NB4 (cell line): ENCODE measurements around the gene C6.

Experiments
- DNase-seq: peaks from one replicate; pipeline ENCODE4 v3.0.0; 2010; ENCODE audit warnings: low read depth
- H3K4me3 ChIP-seq: one replicate; pipeline ENCODE4 v1.5.1; 2011; ENCODE audit warnings: mild to moderate bottlenecking, low read depth, low read length, moderate library complexity
- MYC ChIP-seq: IDR thresholded peaks from 2 replicates; pipeline ENCODE4 v1.6.1; 2011; ENCODE audit warnings: low read depth, low read length
- POLR2A ChIP-seq: IDR thresholded peaks from 2 replicates; pipeline ENCODE4 v1.6.1; 2011; ENCODE audit warnings: mild to moderate bottlenecking; ENCODE audit not compliant: insufficient read length; ENCODE audit errors: extremely low read depth
- TF ChIP-seq, protein P1 (sequence below): IDR thresholded peaks from 2 replicates; pipeline ENCODE4 v1.6.1; 2011; ENCODE audit warnings: low read depth, low read length
- TF ChIP-seq, protein P2 (sequence below): IDR thresholded peaks from one replicate; pipeline ENCODE4 v1.5.1; 2012; ENCODE audit warnings: low read depth, low read length

The C6 gene

GRCh38 chr5:41203033-41203432 lies 10.3 kb downstream of the C6 start:
- H3K4me3 ChIP-seq = no peak overlapping the region
- TF ChIP-seq MYC (no peak), POLR2A (no peak)
- TF ChIP-seq, protein P1, sequence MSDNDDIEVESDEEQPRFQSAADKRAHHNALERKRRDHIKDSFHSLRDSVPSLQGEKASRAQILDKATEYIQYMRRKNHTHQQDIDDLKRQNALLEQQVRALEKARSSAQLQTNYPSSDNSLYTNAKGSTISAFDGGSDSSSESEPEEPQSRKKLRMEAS = no peak
- TF ChIP-seq, protein P2, sequence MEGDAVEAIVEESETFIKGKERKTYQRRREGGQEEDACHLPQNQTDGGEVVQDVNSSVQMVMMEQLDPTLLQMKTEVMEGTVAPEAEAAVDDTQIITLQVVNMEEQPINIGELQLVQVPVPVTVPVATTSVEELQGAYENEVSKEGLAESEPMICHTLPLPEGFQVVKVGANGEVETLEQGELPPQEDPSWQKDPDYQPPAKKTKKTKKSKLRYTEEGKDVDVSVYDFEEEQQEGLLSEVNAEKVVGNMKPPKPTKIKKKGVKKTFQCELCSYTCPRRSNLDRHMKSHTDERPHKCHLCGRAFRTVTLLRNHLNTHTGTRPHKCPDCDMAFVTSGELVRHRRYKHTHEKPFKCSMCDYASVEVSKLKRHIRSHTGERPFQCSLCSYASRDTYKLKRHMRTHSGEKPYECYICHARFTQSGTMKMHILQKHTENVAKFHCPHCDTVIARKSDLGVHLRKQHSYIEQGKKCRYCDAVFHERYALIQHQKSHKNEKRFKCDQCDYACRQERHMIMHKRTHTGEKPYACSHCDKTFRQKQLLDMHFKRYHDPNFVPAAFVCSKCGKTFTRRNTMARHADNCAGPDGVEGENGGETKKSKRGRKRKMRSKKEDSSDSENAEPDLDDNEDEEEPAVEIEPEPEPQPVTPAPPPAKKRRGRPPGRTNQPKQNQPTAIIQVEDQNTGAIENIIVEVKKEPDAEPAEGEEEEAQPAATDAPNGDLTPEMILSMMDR = no peak
- no peak for DNase-seq

- DNase-seq = no peak
- TF ChIP-seq POLR2A (no peak), MYC (no peak)
- TF ChIP-seq, protein P1 = no peak
- TF ChIP-seq, protein P2 = no peak
- H3K4me3 ChIP-seq = no peak overlapping the region
Observed at GRCh38 chr5:41201082-41201772, 12.1 kb downstream of the C6 start.

DNA sequence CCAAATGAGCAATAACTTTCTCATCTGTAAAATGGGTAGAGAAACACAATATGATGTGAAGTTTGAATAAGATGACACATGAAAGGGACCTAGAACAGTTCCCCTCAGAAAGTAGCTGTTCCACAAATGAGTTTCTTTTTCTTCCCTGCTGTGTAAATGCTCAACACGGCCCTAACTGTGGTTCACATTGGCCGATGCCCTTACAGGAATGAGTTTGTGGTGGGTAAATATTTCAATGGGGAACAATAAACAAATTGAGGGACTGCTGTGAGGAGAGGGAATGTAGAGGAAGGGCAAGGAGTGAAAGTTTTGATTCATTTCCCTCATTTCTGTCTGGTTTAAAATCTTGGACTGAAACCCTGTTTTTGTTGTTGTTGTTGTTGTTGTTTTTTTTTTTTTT lies 12.8 kb downstream of the C6 start:
- no peak for DNase-seq
- TF ChIP-seq, protein P1 = no peak
- no peak for TF ChIP-seq POLR2A
- TF ChIP-seq, protein P2 = no peak
- TF ChIP-seq MYC = no peak
- no peak overlapping the region for H3K4me3 ChIP-seq

GRCh38 chr5:41199660-41200059 lies 13.7 kb downstream of the C6 start:
- TF ChIP-seq MYC (no peak), POLR2A (no peak)
- TF ChIP-seq, protein P2 = no peak
- TF ChIP-seq, protein P1 = no peak
- DNase-seq = no peak
- no peak overlapping the region for H3K4me3 ChIP-seq

DNA sequence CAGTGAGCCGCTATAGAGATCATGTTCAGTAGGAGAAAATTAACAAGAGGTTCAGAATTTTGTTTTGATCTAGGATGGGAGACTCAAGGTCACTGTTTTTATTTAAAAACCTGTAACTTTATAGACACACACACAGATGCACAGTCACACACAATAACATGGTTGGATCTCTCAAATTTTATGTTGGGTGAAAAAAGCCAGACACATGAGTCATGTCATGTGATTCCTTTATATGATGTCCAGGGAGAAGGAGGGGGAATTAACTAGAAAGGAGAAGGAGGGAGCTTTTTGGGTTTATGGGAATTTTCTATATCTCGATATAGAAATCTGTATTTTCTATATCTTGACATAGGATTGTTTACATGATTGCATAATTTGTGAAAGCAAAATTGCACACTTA lies 17.1 kb downstream of the C6 start:
- no peak for DNase-seq
- H3K4me3 ChIP-seq = no peak overlapping the region
- TF ChIP-seq POLR2A (no peak), MYC (no peak)
- TF ChIP-seq, protein P2 = no peak
- TF ChIP-seq, protein P1 = no peak
